Body of pancreas (tissue), 4 donors: Measurements from ENCODE around the gene SNPH. TPM values are rescaled to one million over a fixed set of nuclear protein-coding genes. Genes with fewer than 3 reads are reported as not detected.

ENCODE experiments used
- ATAC-seq: fragments of 150-250 bp; one replicate; pipeline ENCODE4 v1.9.1; 2016
- DNase-seq, 4 donors: peaks; one replicate each; pipeline ENCODE4 v3.0.0-alpha.2; 2019
- H3K27ac ChIP-seq, 4 donors: fragments of 200-600 bp; sonication (generic); 1 replicate in 3 of 4; 2 replicates in 1 of 4; pipeline versions ENCODE4 v1.5.1 to v1.6.1; 2016 to 2019; ENCODE audit warnings: mild to moderate bottlenecking in 1 of 4, mixed read lengths in 1 of 4, moderate library complexity in 1 of 4
- H3K27me3 ChIP-seq, 2 donors: fragments of 200-600 bp; sonication (generic); one replicate each; pipeline ENCODE4 v1.6.0; 2016; ENCODE audit warnings: mild to moderate bottlenecking in 1 of 2
- H3K36me3 ChIP-seq, 2 donors: fragments of 200-600 bp; sonication (generic); replicated peaks in 1 of 2; 2 replicates each; pipeline ENCODE4 v1.5.1; 2016; ENCODE audit warnings: low read depth in 2 of 2; ENCODE audit not compliant: insufficient read depth in 1 of 2
- H3K4me1 ChIP-seq: fragments of 200-600 bp; sonication (generic); one replicate; pipeline ENCODE4 v1.6.0; 2016
- H3K4me3 ChIP-seq, 2 donors: fragments of 200-600 bp; sonication (generic); 1 replicate in 1 of 2; 2 replicates in 1 of 2; pipeline ENCODE4 v1.5.1; 2016 to 2019
- H3K9me3 ChIP-seq, 3 donors: fragments of 200-600 bp; sonication (generic); 1 replicate in 2 of 3; 2 replicates in 1 of 3; pipeline ENCODE4 v1.5.1; 2016
- POLR2A ChIP-seq, 3 donors: fragments of 450-650 bp; IDR thresholded peaks; one replicate each; pipeline ENCODE4 v1.6.1; 2016; ENCODE audit warnings: antibody characterized with exemption in 3 of 3, mild to moderate bottlenecking in 2 of 3
- WGBS, 2 donors: methylation state at CpG; one replicate each; pipeline ENCODE4 v1.1.5; 2017; 5-methylcytosine and 5-hydroxymethylcytosine counted together
- intact Hi-C: fragments of 100-400 bp; cut with DNase I; formaldehyde crosslinking; loops from one replicate; pipeline ENCODE4 v1.15.1; 2023
- total RNA-seq, 2 donors: library from RNA; depleted of rRNA; stranded (reverse); fragments of >200 nt; gene quantifications; one replicate each; pipeline ENCODE4 v1.1.0, GENCODE V29; 2016
- TF ChIP-seq, protein P1 (sequence below), 7 experiments: fragments of 450-650 bp in 4 of 7; fragments of 200-600 bp in 3 of 7; sonication (generic) in 3 of 7; IDR thresholded peaks; one replicate each; pipeline ENCODE4 v1.5.1; 2016 to 2019; ENCODE audit warnings: antibody characterized with exemption in 7 of 7

SNPH gene
- total RNA-seq, 2 donors from 2014 or later: 3.3 to 3.4 TPM

DNA sequence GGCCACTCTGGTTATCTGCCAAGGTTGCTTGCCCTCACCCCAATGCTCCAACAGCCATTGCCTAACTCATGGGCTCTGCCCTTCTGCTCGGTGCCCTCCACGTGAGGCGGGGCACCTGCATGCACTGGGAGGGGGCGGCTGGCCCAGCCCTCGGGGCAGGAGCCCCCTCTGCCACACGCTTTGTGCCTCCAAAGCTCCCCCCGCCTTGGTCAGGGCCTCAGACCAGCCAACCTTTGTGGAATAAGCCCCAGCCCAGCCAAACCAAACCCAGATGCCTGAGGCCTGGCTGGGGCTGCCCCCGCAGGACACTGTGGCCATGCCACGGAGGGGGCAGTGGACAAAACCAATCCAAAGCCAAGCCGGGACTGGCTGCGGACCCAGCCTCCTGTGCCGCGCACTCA is 41.5 kb downstream of the SNPH start:
- TF ChIP-seq, protein P1, sequence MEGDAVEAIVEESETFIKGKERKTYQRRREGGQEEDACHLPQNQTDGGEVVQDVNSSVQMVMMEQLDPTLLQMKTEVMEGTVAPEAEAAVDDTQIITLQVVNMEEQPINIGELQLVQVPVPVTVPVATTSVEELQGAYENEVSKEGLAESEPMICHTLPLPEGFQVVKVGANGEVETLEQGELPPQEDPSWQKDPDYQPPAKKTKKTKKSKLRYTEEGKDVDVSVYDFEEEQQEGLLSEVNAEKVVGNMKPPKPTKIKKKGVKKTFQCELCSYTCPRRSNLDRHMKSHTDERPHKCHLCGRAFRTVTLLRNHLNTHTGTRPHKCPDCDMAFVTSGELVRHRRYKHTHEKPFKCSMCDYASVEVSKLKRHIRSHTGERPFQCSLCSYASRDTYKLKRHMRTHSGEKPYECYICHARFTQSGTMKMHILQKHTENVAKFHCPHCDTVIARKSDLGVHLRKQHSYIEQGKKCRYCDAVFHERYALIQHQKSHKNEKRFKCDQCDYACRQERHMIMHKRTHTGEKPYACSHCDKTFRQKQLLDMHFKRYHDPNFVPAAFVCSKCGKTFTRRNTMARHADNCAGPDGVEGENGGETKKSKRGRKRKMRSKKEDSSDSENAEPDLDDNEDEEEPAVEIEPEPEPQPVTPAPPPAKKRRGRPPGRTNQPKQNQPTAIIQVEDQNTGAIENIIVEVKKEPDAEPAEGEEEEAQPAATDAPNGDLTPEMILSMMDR (IDR thresholded peaks at IDR 0.05): no peak
- no peak for TF ChIP-seq POLR2A (IDR thresholded peaks at IDR 0.05)
- DNase-seq: no peak
- H3K9me3 ChIP-seq: no peaks in the 10 kb centered on the region
- no peak overlapping the region for H3K27ac ChIP-seq
- H3K36me3 ChIP-seq: peaks cover 0 to 2% of the 10 kb centered on the region in 2 donors
- intact Hi-C loops: no loop called here
- WGBS, 2 donors: 92 to 93% methylated on average over 10 to 11 of the region's 13 CpGs
- H3K4me3 ChIP-seq: no peak overlapping the region
- ATAC-seq: no peak
- no peaks in the 10 kb centered on the region for H3K4me1 ChIP-seq
- H3K27me3 ChIP-seq: no peaks in the 10 kb centered on the region

GRCh38 chr20:1308067-1308701 is 42.1 kb downstream of the SNPH start:
- TF ChIP-seq, protein P1 (IDR thresholded peaks at IDR 0.05): no peak
- no peak for TF ChIP-seq POLR2A (IDR thresholded peaks at IDR 0.05)
- no peak for ATAC-seq
- no peaks in the 10 kb centered on the region for H3K9me3 ChIP-seq
- intact Hi-C loops: no loop called here
- DNase-seq: no peak
- peaks cover 0 to 2% of the 10 kb centered on the region in 2 donors for H3K36me3 ChIP-seq
- peaks cover 1% of the 10 kb centered on the region for H3K4me1 ChIP-seq
- WGBS, 2 donors: 83 to 84% methylated on average over 8 to 13 of the region's 13 CpGs
- no peak overlapping the region for H3K27ac ChIP-seq
- H3K4me3 ChIP-seq: no peak overlapping the region
- H3K27me3 ChIP-seq: no peaks in the 10 kb centered on the region

- TF ChIP-seq POLR2A (IDR thresholded peaks at IDR 0.05): no peak
- TF ChIP-seq, protein P1 (IDR thresholded peaks at IDR 0.05): no peak
- H3K4me1 ChIP-seq: peaks cover 7% of the 10 kb centered on the region
- H3K27me3 ChIP-seq: no peaks in the 10 kb centered on the region
- H3K4me3 ChIP-seq: no peak overlapping the region
- 86 to 94% methylated on average over 8 to 9 of the region's 9 CpGs for WGBS, 2 donors
- peaks cover 0 to 2% of the 10 kb centered on the region in 2 donors for H3K36me3 ChIP-seq
- no peak for DNase-seq
- intact Hi-C loops: no loop called here
- ATAC-seq: no peak
- no peak overlapping the region for H3K27ac ChIP-seq
- no peaks in the 10 kb centered on the region for H3K9me3 ChIP-seq
Measured at GRCh38 chr20:1308702-1309095, 42.6 kb downstream of the SNPH start.

GRCh38 chr20:1309439-1309847 is 43.3 kb downstream of the SNPH start:
- Histone ChIP-seq H3K9me3 (no peaks in the 10 kb centered on the region), H3K27me3 (no peaks in the 10 kb centered on the region), H3K27ac (no peak overlapping the region), H3K4me3 (no peak overlapping the region), H3K4me1 (peaks cover 8% of the 10 kb centered on the region), H3K36me3 (peaks cover 0 to 2% of the 10 kb centered on the region in 2 donors)
- DNase-seq: no peak
- 81 to 89% methylated on average over 11 to 12 of the region's 12 CpGs for WGBS, 2 donors
- ATAC-seq: no peak
- intact Hi-C loops: no loop called here
- no peak for TF ChIP-seq POLR2A (IDR thresholded peaks at IDR 0.05)
- TF ChIP-seq, protein P1 (IDR thresholded peaks at IDR 0.05): no peak

GRCh38 chr20:1310071-1310470 is 44.0 kb downstream of the SNPH start:
- H3K36me3 ChIP-seq: peaks cover 0 to 2% of the 10 kb centered on the region in 2 donors
- H3K9me3 ChIP-seq: no peaks in the 10 kb centered on the region
- H3K4me3 ChIP-seq: no peak overlapping the region
- ATAC-seq (no peak), DNase-seq (no peak)
- no peak overlapping the region for H3K27ac ChIP-seq
- TF ChIP-seq POLR2A (IDR thresholded peaks at IDR 0.05): no peak
- intact Hi-C loops: loop anchor here (5.0 kb wide), 1 partner anchor 127 kb away; no protein-coding TSS in a partner anchor
- no peaks in the 10 kb centered on the region for H3K27me3 ChIP-seq
- WGBS, 2 donors: 69 to 76% methylated on average over 6 to 9 of the region's 9 CpGs
- peaks cover 8% of the 10 kb centered on the region for H3K4me1 ChIP-seq
